GM12801 (cell line): ENCODE measurements around the gene PPCDC.

ENCODE experiments used
- TF ChIP-seq, protein P1 (sequence below): IDR thresholded peaks from one replicate; pipeline ENCODE4 v1.5.1; 2011; ENCODE audit warnings: control low read depth; ENCODE audit not compliant: insufficient read length; ENCODE audit errors: extremely low read depth

PPCDC gene

GRCh38 chr15:75023181-75023871 lies at the start of gene PPCDC:
Gene PPCDC (plus strand): TSS chr15:75023590. CDS start chr15:75028319, 4,729 bp downstream.
- TF ChIP-seq, protein P1, sequence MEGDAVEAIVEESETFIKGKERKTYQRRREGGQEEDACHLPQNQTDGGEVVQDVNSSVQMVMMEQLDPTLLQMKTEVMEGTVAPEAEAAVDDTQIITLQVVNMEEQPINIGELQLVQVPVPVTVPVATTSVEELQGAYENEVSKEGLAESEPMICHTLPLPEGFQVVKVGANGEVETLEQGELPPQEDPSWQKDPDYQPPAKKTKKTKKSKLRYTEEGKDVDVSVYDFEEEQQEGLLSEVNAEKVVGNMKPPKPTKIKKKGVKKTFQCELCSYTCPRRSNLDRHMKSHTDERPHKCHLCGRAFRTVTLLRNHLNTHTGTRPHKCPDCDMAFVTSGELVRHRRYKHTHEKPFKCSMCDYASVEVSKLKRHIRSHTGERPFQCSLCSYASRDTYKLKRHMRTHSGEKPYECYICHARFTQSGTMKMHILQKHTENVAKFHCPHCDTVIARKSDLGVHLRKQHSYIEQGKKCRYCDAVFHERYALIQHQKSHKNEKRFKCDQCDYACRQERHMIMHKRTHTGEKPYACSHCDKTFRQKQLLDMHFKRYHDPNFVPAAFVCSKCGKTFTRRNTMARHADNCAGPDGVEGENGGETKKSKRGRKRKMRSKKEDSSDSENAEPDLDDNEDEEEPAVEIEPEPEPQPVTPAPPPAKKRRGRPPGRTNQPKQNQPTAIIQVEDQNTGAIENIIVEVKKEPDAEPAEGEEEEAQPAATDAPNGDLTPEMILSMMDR = no peak

DNA sequence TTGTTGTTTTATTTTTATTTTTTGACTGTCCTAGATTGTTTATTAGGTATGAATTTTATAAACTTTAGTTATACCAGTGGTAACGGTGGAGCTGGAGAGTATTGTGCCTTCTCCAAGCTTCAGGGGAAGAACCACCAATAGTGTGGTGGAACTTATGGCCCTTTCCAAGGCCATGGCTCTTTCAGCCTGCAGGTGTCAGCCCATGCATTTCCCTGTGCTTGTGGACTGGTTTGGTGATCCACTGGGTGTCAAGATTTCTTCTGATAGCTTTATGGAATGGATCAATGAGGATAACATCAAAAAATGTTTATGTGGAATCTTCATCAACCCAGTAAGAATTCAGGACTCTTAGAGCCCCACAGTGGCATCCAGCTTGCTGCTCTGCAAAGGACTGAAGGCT lies 47.2 kb upstream of the PPCDC start:
- TF ChIP-seq, protein P1 = no peak

DNA sequence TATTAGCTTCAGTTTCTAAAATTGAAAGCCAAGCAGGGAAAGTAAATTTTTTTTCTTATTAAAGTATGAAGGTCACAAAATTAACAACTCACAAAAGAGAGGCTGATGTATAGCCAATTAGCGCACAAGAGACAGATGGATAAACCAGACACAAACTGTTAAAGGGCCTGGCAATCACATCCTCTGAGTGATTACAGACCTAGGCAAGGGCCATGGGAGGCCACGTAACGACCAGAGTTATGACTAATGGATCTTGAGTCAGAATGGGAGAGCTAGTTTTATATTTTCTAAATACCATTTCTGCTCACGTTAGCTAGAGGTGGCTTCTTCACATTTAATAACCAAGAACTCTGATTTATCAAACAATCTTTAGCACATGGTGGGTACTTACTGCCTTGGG lies 45.8 kb upstream of the PPCDC start:
- TF ChIP-seq, protein P1 = no peak

DNA sequence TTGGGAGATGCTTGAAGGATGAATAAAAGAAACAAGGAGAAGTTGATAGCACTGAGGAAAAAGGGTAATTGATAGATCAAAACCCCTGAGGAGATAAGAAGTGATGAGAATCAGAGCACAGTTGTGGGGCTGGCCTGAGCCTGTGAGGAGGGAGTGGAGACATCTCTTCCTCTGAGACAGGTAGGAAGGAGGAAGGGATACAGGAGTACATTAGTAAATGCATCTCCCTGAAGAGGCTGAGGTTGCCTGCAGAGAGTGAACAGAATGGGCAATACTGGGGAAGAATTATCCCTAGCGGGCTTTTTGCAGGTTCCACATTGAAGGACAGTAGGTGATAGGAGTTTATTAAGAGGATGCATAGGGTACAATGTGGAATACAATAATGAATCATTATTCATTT lies 45.3 kb upstream of the PPCDC start:
- TF ChIP-seq, protein P1 = no peak

DNA sequence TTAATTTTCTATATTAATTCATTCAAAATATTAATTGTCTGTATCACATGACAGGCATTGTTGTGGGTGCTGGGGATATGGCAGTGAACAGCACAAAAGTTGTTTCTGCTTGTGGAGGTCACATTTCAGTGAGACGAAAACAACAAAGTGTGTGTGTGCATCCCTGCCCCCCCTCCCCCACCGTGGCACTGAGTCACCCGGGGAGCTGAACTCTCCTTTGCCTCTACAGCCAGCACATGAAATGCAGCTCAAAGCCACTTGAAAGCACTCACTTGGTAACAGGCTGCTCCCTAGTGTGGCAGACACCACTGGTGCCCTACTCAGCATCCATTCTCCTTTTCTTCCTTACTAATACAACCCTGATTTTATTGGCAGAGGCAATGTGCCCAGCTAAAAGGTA lies 44.9 kb upstream of the PPCDC start:
- TF ChIP-seq, protein P1 = no peak

GRCh38 chr15:74982183-74982582 lies 41.2 kb upstream of the PPCDC start:
- TF ChIP-seq, protein P1 = no peak

- TF ChIP-seq, protein P1 = no peak
Measured at GRCh38 chr15:74983725-74984231, 39.6 kb upstream of the PPCDC start.
